A549 treated with dexamethasone at 1 μM for 4 hours (cell line): Measurements from ENCODE around the gene PPP1R11. TPM values are rescaled to one million over a fixed set of nuclear protein-coding genes. Genes with fewer than 3 reads are reported as not detected.

Source experiments
- total RNA-seq: library from RNA; stranded (reverse); fragments of 200-300 nt; extraction: Qiagen RNA extraction; gene quantifications from 5 replicates; pipeline ENCODE4 v1.2.3, GENCODE V29; 2022

PPP1R11 gene
- total RNA-seq: 37.8 to 43.5 TPM (median 41.4 TPM) in 5 replicates

GRCh38 chr6:30066577-30067459 is at the start of gene PPP1R11:
Gene PPP1R11 (plus strand): TSS chr6:30067198. CDS start chr6:30067411, 213 bp downstream.

GRCh38 chr6:30061092-30061857 is 5.7 kb upstream of the PPP1R11 start, which contains the start of gene POLR1H:
Gene POLR1H (plus strand): TSS chr6:30061265. CDS start chr6:30061525, 260 bp downstream.

GRCh38 chr6:30075094-30075789 is 8.2 kb downstream of the PPP1R11 start, which contains the start of gene RNF39:
Gene RNF39 (minus strand): TSS chr6:30075769. CDS start chr6:30075585, 184 bp downstream.

GRCh38 chr6:30113003-30113759 is 46.2 kb downstream of the PPP1R11 start, which contains the start of gene TRIM31:
Gene TRIM31 (minus strand): TSS chr6:30113090. CDS start chr6:30112805, 285 bp downstream.

Other genes starting within 250 kb of the PPP1R11 start
- gene HLA-G, start 239.4 kb upstream of the PPP1R11 start, total RNA-seq: not detected in 5 replicates
- gene HLA-A, start 124.7 kb upstream of the PPP1R11 start, total RNA-seq: 120 to 143 TPM (median 135 TPM) in 5 replicates
- gene POLR1H, start 5.9 kb upstream of the PPP1R11 start, total RNA-seq: 29.0 to 31.5 TPM (median 30.1 TPM) in 5 replicates
- gene RNF39, start 8.6 kb downstream of the PPP1R11 start, total RNA-seq: 0.06 to 0.10 TPM in 2 of 5 replicates, not detected in the others
- 0.69 to 0.76 TPM (median 0.70 TPM) in 5 replicates for gene TRIM31, start 45.9 kb downstream of the PPP1R11 start, total RNA-seq
- not detected in 5 replicates for gene TRIM40, start 68.9 kb downstream of the PPP1R11 start, total RNA-seq
- gene TRIM10, start 94.0 kb downstream of the PPP1R11 start, total RNA-seq: 0.04 TPM in 1 of 5 replicates, not detected in the others
- gene TRIM15, start 96.3 kb downstream of the PPP1R11 start, total RNA-seq: not detected in 5 replicates
- 27.4 to 30.7 TPM (median 28.7 TPM) in 5 replicates for gene TRIM26, start 146.2 kb downstream of the PPP1R11 start, total RNA-seq